ENCODE results near the gene CLDN1. TPM values are rescaled to one million over a fixed set of nuclear protein-coding genes. Genes with fewer than 3 reads are reported as not detected.
A peak's percentile ranks its signal among the peaks of the same experiment; 100 is the strongest.

CLDN1 gene
- total and polyA plus RNA-seq, 2 of the 8 experiments (the other 6 are each of a cell fraction or from before 2014, with no cell fraction given): 3.1 to 6.1 TPM

GRCh38 chr3:190261740-190262139, 60.5 kb downstream of the CLDN1 start:
- FAIRE-seq: no peak
- H2AK5ac ChIP-seq (ENCODE audit: low read depth, low read length): no peak overlapping the region
- POLR2A ChIA-PET (ENCODE audit: partially characterized antibody): no interaction called here
- no peaks in the 10 kb centered on the region for H3K9me3 ChIP-seq (ENCODE audit: insufficient read depth in 2 of 2, low read depth in 1 of 2, low read length in 1 of 2)
- H3K79me2 ChIP-seq (ENCODE audit: control insufficient read depth in 1 of 2, insufficient read depth in 2 of 2, low read length in 2 of 2): no peaks in the 10 kb centered on the region
- peak overlapping the region; percentile 36; the same call in 1 of the 2 replicates for H3K18ac ChIP-seq (ENCODE audit: extremely low read depth, low read length)
- CTCF ChIA-PET (ENCODE audit: partially characterized antibody): interaction anchor here (1.0 to 1.3 kb wide), 2 partner anchors 12 to 299 kb away, joined by 3 read pairs; no protein-coding TSS in a partner anchor
- H2AFZ ChIP-seq (ENCODE audit: low read length): peak overlapping the region; percentile 57; the same call in 1 of the 2 replicates
- H2BK120ac ChIP-seq (replicated peaks; ENCODE audit: low read depth, low read length): no peak overlapping the region
- no peak overlapping the region for H3K4ac ChIP-seq (replicated peaks; ENCODE audit: insufficient read length, low read depth, low read length)
- H2BK20ac ChIP-seq (ENCODE audit: low read length): no peak overlapping the region
- no peak overlapping the region for H4K91ac ChIP-seq (replicated peaks; ENCODE audit: insufficient read length, low read length)
- H3K14ac ChIP-seq (ENCODE audit: insufficient read length): no peak overlapping the region
- H2BK12ac ChIP-seq (ENCODE audit: low read depth, low read length): no peak overlapping the region; the same call in 1 of the 2 replicates
- no peaks in the 10 kb centered on the region for H4K20me1 ChIP-seq (replicated peaks in 1 of 2; ENCODE audit: control insufficient read depth in 1 of 2, insufficient read depth in 2 of 2, low read length in 2 of 2)
- no peak overlapping the region for H3K23ac ChIP-seq (ENCODE audit: insufficient read length)
- H3K79me1 ChIP-seq (ENCODE audit: low read depth, low read length): no peaks in the 10 kb centered on the region
- H4K5ac ChIP-seq (ENCODE audit: insufficient read length, low read depth, low read length): no peak overlapping the region
- H3K9ac ChIP-seq (replicated peaks in 1 of 4; ENCODE audit: extremely low read depth in 1 of 4, low read depth in 3 of 4, low read length in 3 of 4): no peak overlapping the region
- no peaks in the 10 kb centered on the region for H3K23me2 ChIP-seq (ENCODE audit: low read depth, low read length)
- no peaks in the 10 kb centered on the region for H3K36me3 ChIP-seq (ENCODE audit: control insufficient read depth in 2 of 4, insufficient read depth in 4 of 4, low read length in 3 of 4)
- H3K27me3 ChIP-seq (replicated peaks in 1 of 4; ENCODE audit: control insufficient read depth in 3 of 4, extremely low read depth in 1 of 4, insufficient read depth in 3 of 4, low read length in 3 of 4): no peaks in the 10 kb centered on the region
- H4K8ac ChIP-seq (ENCODE audit: extremely low read depth, insufficient read depth, low read length): no peak overlapping the region
- no peak overlapping the region for H2BK15ac ChIP-seq (ENCODE audit: low read length)
- peaks cover 0 to 5% (median under 1%) of the 10 kb centered on the region in 4 experiments; a peak in 2 of 7 replicates for H3K4me1 ChIP-seq (replicated peaks in 1 of 4; ENCODE audit: control insufficient read depth in 3 of 4, insufficient read depth in 4 of 4, low read length in 3 of 4)
- H3K4me3 ChIP-seq (ENCODE audit: extremely low read depth in 1 of 4, insufficient read depth in 2 of 4, low read depth in 3 of 4, low read length in 4 of 4): no peak overlapping the region
- no peak for DNase-seq (ENCODE audit: low read depth in 1 of 2, low spot score in 2 of 2)
- no peak overlapping the region for H2BK5ac ChIP-seq (ENCODE audit: low read depth, low read length)
- H3K56ac ChIP-seq (replicated peaks; ENCODE audit: insufficient read length, low read depth, low read length): no peak overlapping the region
- TF ChIP-seq RXRA (IDR thresholded peaks at IDR 0.05; ENCODE audit: insufficient read depth, low read depth, low read length) (no peak), RAD21 (IDR thresholded peaks at IDR 0.05 in 1 of 2, conservative IDR thresholded peaks at IDR 0.05 in 1 of 2; ENCODE audit: low read depth in 2 of 2, low read length in 2 of 2) (no peak), CHD2 (IDR thresholded peaks at IDR 0.05; ENCODE audit: low read length) (no peak)
- H3K4me2 ChIP-seq (ENCODE audit: insufficient read depth in 1 of 2, low read depth in 2 of 2, low read length in 2 of 2): no peak overlapping the region
- H3K27ac ChIP-seq (ENCODE audit: low read depth, low read length): no peak overlapping the region

Data from H1 (cell line).